Activated CD4-positive, alpha-beta T cell treated with anti-CD3 and anti-CD28 coated beads for 24 hours (primary cell): Measurements from ENCODE around the gene NCKAP5.

Experiments
- DNase-seq, 2 donors: peaks; one replicate each; pipeline ENCODE4 v3.0.0-alpha.2; 2020; ENCODE audit warnings: low read depth in 2 of 2

The NCKAP5 gene

DNA sequence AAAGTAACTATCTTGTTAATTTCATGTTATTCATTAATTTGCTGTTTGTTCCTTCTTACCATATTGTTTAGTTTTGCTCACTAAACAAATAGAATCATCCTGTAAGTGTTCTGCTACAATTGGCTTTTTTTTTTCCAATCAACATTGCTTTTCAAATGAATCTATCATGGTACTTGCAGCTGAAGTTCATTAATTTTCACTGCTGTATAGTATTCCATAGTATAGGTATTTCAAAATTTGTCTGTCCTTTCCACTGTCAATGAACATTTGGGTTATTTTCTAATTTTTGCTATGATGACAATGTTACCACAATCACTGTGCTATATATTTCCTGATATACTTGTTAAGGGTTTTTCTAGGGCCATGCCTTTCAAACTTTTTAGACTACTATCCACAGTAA is 809.3 kb downstream of the NCKAP5 start:
- no peak for DNase-seq

DNA sequence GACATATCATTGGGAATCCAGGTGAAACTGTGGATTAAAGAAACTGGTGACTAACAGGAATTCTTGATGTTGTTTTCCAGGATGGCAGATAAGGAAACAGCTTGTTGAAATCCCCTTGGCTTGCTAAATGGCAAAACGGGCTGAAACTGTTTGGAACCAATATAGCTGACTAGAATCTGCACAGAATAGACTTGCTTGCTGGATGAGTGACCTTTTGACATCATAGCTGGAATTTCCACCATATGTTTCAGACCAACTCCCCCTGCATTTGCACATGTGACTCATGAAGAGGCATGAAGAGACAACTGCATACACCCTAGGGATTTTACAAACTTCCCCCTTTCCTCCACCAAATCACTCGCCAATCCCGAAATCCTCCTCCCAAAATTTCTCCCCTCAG is 810.6 kb downstream of the NCKAP5 start:
- DNase-seq: no peak

DNA sequence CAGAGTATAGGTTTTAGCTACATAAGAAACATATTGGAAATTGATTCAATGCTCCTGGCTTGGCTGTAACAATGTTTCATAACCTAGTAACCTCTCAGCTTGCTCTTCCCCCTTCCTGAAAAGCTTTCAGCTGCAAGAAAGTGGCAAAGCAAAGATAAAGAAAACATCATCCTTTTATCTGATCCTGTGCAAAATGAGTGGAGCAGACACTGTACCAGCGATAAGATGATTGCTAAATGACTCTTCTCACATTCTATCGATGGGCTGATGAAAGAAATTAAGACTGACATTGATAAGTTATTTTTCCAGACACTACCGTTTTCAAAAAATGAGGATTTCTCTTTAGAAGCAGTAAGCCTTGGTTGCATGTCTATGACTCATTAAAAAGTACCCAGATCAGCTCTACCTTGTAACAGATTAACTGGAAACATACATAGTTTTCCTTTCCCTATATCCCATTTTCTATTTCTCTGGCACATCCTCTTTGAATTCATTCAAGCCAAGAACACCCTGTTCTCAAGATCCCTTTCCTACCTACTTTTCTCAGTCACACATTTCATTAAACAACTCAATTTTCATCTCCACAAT is 811.2 kb downstream of the NCKAP5 start:
- DNase-seq: no peak

DNA sequence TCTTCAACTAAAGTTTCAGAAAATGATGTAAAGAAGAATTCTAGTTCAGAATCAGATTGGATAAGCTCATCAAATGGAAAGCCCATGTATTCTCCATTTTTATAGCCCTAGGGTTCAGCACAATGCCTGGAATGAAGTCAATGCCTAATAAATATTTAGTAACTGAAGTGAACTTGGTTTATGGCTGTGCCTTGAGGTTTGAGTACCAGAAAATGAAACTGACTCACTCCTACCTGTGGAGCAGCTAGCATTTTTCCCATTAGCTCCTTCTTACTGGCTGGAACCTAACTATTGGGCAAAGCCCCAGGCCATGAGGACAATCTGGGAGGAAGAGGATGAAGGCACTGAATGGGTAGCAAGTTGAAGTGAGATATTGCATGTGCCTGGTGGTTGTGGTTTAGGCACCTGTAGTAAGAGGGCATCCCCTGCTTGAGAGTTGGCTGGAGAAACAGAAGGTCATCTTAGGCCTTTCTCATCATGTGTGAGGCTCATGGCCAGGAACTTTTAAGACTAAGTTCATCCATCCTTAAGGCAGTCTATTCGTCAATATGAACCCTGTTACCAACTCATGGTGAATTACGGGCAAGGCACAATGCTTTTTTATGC is 813.3 kb downstream of the NCKAP5 start:
- no peak for DNase-seq

DNA sequence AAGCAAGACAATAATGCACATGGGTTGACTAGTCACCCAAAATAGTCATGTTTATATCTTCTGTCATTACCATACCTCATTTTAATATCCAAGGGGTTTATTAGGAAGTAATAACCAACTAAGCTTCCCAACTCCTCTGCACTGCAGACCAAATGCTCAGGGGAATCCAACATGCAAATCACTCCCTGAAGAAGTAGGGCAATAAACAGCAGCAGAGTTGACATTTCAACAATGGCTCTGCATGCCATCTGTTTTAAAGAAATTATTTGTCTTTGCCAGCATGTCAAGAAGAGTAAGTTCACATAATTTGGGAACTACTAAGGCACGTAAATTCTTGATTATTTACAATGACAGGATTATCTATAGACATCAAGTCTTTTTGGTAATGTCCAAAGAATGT is 813.9 kb downstream of the NCKAP5 start:
- DNase-seq: no peak

DNA sequence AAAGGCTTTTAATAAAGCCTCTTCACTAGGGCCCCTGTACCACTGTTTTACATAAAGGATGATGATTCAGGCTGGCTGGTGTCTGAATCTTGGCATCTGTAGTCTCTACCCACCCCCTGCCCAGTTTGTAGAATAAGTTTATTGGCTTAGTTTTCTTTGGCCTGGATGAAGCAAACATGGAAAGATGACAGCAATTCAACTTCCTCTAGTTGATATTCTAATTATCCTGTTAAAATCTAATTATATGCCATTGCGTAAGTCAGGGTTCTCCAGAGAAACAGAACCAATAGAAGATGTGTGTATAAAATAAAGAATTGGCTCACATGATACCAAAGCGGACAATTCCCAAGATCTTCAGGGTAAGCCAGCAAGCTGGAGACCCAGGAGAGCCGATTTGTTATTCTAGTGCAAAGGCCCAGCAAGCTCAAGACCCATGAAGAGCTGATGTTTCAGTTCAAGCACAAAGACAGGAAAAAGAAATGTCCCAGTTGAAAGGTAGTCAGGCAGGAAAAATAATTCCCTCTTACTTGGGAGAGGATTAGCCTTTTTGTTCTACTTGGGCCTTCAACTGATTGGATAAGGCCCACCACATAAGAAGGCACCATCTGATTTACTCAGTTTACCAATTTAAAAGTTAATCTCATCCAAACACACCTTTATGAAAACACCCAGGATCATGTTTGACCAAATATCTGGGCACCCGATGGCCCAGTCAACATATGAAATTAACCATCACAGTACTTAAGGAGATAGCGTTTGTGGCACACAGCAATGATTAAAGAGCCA is 815.6 kb downstream of the NCKAP5 start:
- no peak for DNase-seq

DNA sequence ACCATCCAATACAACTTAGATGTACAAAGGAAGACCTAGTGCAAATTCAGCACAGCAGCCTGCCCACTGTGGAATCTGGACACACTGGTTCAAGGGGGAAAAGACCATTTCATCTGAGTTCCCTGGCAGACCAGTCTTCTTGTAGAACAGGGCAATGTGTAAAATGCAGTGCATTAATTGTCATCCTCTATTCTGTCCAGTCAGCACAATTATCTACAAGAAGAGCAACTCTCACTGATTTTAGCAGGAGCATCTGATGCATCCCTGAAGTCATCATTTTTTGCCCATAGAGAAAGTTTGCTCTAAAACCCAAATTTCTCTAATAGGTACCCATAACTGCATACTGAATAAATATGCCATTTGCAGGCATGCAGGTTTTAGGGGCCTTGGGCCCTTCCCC is 816.4 kb downstream of the NCKAP5 start:
- DNase-seq: no peak

DNA sequence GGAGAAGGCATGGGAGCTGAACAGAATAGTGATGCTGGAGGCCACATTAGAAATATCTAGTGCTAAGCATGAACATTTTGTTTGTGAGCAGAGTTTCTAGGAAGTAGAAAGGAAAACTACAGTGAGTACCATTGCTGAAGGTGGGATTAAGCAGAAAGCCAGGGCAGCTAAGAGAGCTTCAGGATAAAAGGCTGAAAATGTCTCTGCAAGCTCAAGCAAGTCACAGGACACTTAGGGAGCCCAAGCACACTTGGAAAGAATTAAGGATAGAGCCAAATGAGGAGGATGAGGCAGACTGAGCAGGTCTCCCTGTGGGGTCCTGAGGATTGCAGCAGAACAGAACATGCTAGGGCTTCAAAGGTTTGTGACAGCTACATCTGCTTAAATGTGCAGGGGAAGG is 817.7 kb downstream of the NCKAP5 start:
- no peak for DNase-seq

DNA sequence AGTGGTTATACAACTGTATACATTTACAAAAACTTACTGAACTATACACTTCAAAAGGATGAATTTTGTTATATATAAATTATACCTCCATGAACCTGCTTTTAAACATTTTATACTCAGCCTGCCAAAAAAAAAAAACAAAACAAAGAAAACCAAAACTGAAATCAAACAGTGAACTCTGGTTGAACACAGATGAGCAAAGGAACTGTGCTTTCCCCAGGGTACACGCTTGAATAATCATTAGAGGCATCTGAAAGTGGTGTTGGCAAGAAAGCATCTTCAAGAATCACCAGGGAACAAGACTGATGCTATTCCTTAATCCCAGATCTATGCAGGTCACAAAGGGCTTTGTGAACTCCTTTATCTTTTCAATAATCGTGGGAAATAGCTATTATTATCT is 821.2 kb downstream of the NCKAP5 start:
- no peak for DNase-seq

DNA sequence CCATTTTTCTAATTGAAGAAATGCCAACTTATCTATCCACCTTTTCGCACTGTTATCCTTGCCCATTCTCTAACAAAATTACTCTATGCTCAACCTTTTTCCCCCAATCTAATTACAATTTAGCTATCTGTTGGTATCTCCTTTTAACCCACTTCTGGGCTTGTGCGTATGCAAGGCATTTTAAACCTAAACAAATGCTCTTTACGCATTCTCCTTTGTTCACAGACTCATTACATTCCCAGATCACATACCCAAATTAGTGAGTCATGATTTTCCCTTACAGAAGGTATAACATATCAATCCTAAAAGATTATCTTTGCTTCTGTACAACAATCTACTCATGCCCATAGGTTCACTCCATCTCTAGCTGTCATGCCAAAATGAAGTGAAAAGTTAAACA is 826.5 kb downstream of the NCKAP5 start:
- DNase-seq: no peak

DNA sequence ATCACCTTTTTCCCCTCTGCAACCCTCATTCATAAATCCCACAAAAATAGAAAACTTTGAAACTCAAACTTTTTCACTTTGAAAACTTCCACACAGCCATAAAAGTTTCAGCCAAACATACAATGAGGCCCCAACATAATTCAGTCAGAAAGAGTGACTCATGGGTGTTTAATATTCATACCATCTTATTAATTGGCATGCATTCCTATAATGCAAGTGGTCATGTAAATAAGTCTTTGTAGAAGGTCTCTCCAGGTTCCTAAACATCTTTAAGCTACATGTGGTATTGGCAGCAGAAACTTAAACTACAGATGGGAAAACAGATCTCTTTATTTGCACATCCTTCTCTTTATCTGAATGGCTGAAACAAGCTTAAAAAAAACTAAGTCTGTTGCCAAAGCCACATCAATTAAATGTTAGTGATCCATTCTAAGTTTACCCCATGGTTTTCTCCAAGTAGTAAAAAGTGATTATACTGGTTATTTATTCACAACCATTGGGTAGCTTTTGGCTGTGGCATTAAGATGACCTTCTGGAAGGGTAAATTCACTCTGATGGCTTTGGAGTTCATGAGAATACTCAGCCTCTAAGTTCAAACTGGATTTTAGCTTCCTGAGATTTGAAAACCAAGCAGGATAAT is 828.1 kb downstream of the NCKAP5 start:
- DNase-seq: no peak

DNA sequence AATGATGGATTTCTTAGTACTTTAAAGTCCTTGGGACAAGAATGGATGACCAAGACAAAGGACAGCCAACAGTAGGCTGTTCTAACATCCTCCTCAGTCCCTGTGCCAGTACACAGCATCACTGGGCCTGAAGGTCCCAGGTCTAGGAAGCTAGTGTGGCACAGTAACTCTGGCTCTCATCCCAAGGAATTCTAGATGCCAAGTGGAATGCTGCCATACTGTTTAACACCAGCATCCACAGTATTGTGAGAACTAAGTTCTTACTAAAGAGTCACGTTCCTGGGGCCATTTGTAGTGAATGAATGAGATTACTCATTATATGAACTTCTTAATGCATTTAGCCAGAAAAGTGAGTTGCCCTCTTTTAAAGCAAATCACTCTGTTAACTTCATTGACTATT is 830.0 kb downstream of the NCKAP5 start:
- no peak for DNase-seq

DNA sequence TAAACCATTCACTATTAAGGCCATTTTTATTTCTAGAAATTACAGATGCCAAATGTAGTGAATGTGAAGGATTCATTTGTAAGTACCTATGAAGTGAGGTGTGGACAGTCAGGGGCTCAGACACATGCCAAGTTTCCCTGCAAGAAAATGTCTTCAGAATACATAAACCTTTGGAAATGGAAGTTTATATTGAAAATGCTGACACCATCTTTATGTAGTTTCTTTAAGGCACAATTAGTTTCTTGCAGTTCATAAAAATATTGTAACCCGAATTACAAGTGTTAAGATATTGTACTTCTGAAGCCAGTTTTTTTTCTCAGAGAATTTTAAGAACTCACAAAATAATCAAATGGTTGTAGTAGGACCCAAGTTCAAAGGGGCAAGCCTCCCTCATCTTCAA is 832.2 kb downstream of the NCKAP5 start:
- no peak for DNase-seq

DNA sequence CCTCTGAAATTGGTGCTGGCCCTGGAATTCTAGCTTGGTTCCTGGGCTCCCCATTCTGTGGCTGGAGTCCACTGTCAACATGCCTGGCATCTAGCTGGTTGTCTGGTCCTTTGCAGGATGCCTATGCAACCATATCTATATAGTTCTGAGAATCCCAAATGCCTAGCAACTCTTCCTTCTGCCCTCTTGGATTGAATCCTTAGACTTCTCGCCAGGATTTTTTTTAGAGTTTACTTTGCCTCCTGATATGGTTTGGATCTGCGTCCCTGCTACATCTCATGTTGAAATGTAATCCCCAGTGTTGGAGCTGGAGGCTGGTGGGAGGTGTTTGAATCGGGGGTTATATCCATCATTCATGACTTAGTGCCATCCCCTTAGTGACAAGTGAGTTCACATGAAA is 833.3 kb downstream of the NCKAP5 start:
- no peak for DNase-seq

DNA sequence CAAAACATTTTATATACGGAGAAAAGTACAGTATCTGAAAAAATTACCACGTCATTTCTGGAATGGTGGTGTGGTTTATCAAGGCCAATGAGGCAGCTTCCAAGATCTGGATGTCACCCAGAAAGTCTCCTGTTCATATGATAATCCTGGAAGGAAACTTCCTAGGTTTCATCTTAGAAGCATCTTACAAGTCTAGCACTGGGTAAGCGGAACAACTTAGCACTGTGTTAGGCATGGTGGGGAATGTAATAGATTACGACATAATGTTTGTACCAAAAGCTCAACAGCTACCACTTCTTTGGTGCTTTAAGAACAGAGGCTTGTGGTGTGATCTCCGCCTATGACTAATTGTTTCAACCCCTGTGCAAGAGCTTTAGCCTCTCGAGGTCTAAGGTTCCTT is 835.2 kb downstream of the NCKAP5 start:
- no peak for DNase-seq

DNA sequence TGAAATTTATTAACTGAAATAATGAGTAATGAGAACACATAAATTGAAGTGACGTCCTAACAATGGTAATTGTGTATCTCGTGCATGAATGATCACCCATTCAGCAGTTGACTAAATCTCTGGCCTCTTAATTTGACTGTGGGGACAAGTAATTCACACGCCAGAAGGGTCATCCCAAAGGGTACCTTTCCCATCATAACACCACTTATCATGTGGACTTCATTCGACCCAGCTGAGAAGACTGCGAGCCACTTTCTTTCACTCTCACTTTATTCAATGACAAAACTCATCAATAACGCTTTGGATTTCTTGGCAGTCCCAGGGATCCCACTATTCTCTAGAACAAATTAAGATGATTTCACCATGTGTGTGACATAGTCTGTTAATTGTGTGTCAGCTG is 835.6 kb downstream of the NCKAP5 start:
- no peak for DNase-seq

DNA sequence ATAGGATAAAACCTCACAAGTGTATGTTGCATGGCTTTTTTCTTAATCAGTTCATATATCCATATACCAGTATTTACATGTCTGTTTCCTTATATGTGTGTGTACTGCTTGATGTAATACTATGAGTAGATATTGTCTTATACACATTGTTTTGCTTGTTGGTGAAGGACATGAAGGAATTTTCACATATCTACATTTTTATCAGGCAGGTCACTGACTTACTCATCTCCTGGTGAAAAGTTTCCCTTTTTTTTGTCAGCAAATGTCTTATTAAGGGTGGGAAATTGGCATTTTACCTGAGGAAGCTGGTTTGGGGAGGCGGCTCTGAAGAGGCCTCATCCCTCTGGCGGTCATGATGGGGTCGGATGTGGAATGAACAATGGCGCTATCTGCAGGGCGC is 836.8 kb downstream of the NCKAP5 start:
- no peak for DNase-seq

DNA sequence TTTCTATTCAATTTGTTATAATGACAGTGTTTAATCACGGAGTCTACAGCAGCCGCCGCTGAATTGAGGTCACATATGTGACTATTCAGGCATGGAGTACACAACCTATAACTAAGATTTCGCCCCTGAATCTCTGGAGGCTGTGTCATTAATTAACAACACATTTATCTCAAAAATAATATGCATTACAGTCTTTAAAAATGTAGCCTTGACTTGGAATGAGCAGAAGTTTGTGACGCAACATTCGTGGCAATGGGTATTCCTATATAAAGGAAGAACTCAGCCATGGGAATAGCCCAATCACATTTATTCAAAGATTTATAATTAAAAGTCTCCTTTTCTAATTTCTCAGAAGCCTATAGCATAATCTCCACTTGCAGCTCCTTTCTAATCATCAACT is 837.7 kb downstream of the NCKAP5 start:
- no peak for DNase-seq

DNA sequence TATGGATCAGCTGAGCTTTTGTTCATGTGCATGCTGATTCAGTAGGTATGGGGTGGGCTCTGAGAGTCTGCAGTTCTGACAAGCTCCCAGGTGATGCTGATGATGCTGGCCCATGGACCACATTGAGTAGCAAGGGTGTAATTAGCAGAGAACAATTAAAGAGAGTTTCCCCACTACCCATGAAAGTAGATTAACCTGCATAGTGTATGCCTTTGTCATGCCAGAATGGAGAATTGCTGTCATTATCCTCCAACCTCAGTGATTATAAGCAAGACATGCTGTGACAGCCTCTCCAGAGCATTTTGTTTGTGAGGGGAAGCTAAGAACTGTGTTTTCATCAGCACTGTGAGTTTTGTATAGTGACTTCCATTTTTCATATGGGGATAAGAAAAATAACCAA is 838.7 kb downstream of the NCKAP5 start:
- no peak for DNase-seq

DNA sequence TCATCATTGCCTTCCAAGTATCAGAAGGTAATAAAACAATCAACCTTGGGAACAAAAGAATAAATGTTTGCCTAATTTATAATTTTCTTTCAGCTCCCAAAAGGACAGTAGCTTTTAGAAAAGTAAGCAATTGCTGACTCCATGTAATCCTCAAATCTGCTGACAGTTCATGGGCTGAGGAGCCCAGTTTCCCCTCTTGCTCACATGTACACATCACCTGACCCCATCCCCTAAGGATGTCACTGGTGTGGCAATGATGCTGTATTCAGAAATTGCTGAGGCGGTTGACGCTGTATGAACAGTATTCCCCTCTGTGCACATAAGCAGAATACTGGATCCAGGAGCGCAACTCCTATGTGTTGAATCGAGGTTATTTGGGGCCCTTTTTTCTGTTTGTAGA is 842.1 kb downstream of the NCKAP5 start:
- DNase-seq: no peak

DNA sequence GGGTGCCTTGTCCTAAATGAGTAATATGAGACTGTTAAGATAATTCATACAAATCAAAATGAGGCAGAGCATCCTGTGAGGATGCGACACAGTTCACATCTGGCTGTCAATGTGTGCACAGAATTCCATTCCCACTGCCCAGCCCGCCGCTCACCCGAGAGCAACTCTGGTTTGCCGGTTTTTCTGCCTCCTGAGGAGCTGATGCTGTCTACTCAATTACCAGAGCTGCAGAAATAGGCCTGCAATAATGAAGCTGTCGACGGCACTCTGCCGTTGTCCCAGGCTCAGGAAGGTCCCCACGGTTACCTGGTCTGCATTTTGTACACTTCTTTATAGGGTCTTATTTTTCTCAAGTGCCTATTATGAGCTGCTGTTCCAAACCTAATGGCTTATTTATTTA is 842.5 kb downstream of the NCKAP5 start:
- no peak for DNase-seq

DNA sequence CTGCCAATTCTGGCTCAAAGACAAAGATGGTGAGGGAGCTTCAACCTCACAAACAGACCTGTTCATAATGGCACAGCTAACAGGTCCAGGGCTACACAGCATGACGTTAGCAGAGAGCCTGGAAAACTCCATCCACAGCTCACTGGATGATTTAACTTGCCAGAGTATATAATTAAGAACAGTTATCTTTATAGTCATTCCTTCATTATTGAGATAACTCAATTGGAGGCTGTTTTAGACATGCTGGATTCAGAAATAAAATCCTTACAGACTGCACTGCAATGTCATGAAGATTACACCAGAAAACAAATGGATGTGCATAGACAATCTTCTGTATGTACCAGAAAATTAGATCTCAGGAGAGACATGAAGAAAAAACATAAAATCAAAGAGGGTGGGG is 843.1 kb downstream of the NCKAP5 start:
- DNase-seq: no peak

DNA sequence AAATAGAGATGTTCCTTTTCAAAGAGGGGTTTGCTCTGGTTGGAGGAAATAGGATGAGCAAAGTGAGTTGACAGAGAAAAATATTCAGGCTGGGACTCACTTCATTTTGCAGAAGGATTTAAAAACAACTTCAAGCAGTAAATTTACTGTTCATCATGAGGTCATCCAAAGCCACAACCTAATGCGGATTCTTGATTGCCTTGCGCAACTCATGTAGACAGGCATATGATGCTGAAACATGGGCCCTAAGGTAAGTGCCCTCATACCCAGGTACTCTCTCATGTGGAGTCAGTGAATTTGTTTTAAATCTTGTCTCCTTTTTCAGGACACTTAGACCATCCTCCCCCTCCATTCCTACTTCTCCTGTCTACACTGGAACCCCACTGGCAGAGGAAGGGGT is 846.3 kb downstream of the NCKAP5 start:
- DNase-seq: no peak
